K562 (cell line): ENCODE results near the gene FAM193A. TPM values are rescaled to one million over a fixed set of nuclear protein-coding genes. Genes with fewer than 3 reads are reported as not detected.
A peak's percentile ranks its signal among the peaks of the same experiment; 100 is the strongest.

ENCODE experiments used
- ATF1 ChIP-seq, 2 experiments: fragments of 450-650 bp in 1 of 2; IDR thresholded peaks; 2 replicates each; pipeline ENCODE4 v1.6.1; 2016; ENCODE audit warnings: missing compliant biosample characterization in 1 of 2, missing genetic modification characterization in 1 of 2
- CC2D1A ChIP-seq: fragments of 450-650 bp; IDR thresholded peaks from 2 replicates; pipeline ENCODE4 v1.6.1; 2017; ENCODE audit warnings: mild to moderate bottlenecking
- CCNT2 ChIP-seq: IDR thresholded peaks from 2 replicates; pipeline ENCODE4 v1.6.1; 2011; ENCODE audit warnings: borderline replicate concordance, low read depth, mild to moderate bottlenecking, moderate library complexity, mixed read lengths, low read length; ENCODE audit not compliant: insufficient read length; ENCODE audit errors: extremely low read depth
- EGR1 ChIP-seq: fragments of 450-650 bp; conservative IDR thresholded peaks from 2 replicates; pipeline ENCODE4 v1.6.1; 2017; ENCODE audit warnings: mild to moderate bottlenecking
- EP400 ChIP-seq: fragments of 450-650 bp; IDR thresholded peaks from 2 replicates; pipeline ENCODE4 v1.6.1; 2017; ENCODE audit warnings: antibody characterized with exemption, mild to moderate bottlenecking, moderate library complexity
- FIP1L1 ChIP-seq: fragments of 200-400 bp; formaldehyde crosslinking; IDR thresholded peaks from 2 replicates; pipeline ENCODE4 v1.6.1; 2018; ENCODE audit warnings: mild to moderate bottlenecking, low read depth, low read length; ENCODE audit not compliant: poor library complexity, severe bottlenecking
- FOXJ3 ChIP-seq: sonication (generic); formaldehyde crosslinking; IDR thresholded peaks from 2 replicates; pipeline ENCODE4 v1.4.0; 2020; ENCODE audit warnings: mild to moderate bottlenecking, missing genetic modification reagents
- NFYB ChIP-seq: IDR thresholded peaks from 2 replicates; pipeline ENCODE4 v1.6.1; 2011; ENCODE audit warnings: mild to moderate bottlenecking, moderate library complexity; ENCODE audit not compliant: insufficient read length; ENCODE audit errors: extremely low read depth
- NR3C1 ChIP-seq: sonication (generic); formaldehyde crosslinking; IDR thresholded peaks from 2 replicates; pipeline ENCODE4 v1.8.1; 2022; ENCODE audit warnings: missing genetic modification reagents
- PCBP1 ChIP-seq: fragments of 200-400 bp; formaldehyde crosslinking; IDR thresholded peaks from 2 replicates; pipeline ENCODE4 v1.6.1; 2018; ENCODE audit warnings: mild to moderate bottlenecking, low read depth, low read length; ENCODE audit not compliant: poor library complexity, severe bottlenecking
- POU5F1 ChIP-seq: fragments of 150-350 bp; IDR thresholded peaks from 2 replicates; pipeline ENCODE4 v1.6.1; 2014; ENCODE audit warnings: borderline replicate concordance, low read length, low read depth, mild to moderate bottlenecking; ENCODE audit not compliant: partially characterized antibody
- SNIP1 ChIP-seq: fragments of 450-650 bp; IDR thresholded peaks from 2 replicates; pipeline ENCODE4 v1.7.1; 2017; ENCODE audit warnings: low read depth, mild to moderate bottlenecking
- THRAP3 ChIP-seq: fragments of 450-650 bp; IDR thresholded peaks from 2 replicates; pipeline ENCODE4 v1.6.1; 2016; ENCODE audit warnings: mild to moderate bottlenecking, inconsistent platforms, borderline replicate concordance
- UBTF ChIP-seq, 2 experiments: IDR thresholded peaks; 2 replicates each; pipeline ENCODE4 v1.6.1; 2012; ENCODE audit warnings: improper control_type of control experiment in 2 of 2, low read depth in 2 of 2, low read length in 2 of 2, borderline replicate concordance in 1 of 2
- ZNF282 ChIP-seq: sonication (generic); formaldehyde crosslinking; IDR thresholded peaks from 2 replicates; pipeline ENCODE4 v1.8.1; 2023; ENCODE audit warnings: missing genetic modification reagents
- ZNF507 ChIP-seq: conservative IDR thresholded peaks from 2 replicates; pipeline ENCODE4 v1.6.1; 2017; ENCODE audit warnings: missing genetic modification characterization, missing compliant biosample characterization
- ZNF592 ChIP-seq: fragments of 450-650 bp; IDR thresholded peaks from 2 replicates; pipeline ENCODE4 v1.6.1; 2017; ENCODE audit warnings: antibody characterized with exemption, mild to moderate bottlenecking
- ZNF766 ChIP-seq: fragments of 200-800 bp; sonication (Bioruptor generic); conservative IDR thresholded peaks from 2 replicates; pipeline ENCODE4 v1.6.1; 2016; ENCODE audit warnings: missing genetic modification characterization, missing compliant biosample characterization
- polyA plus RNA-seq, 8 experiments: library from polyadenylated mRNA; depleted of rRNA in 4 of 8; stranded (reverse) in 5 of 8; unstranded in 3 of 8; fragments of >200 nt; fragmentation: Nextera tagmentation in 2 of 8; fragmentation: Illumina TruSeq in 1 of 8; extraction: Ambion mirVana in 2 of 8; extraction: Trizol in 1 of 8; gene quantifications; 2 replicates each; pipeline versions ENCODE4 v1.2.1 to v1.2.3, GENCODE V29; 2011 to 2014; ENCODE audit warnings: inconsistent platforms in 1 of 8, missing spikeins in 1 of 8
- total RNA-seq, 7 experiments: library from RNA; depleted of rRNA in 6 of 7; stranded (reverse); fragments of >200 nt in 6 of 7; fragmentation: Illumina TruSeq in 2 of 7; extraction: Trizol in 2 of 7; gene quantifications; 2 replicates each; pipeline versions ENCODE4 v1.2.1 to v1.2.3, GENCODE V29; 2011 to 2021; ENCODE audit warnings: low replicate concordance in 1 of 7
- TF ChIP-seq, protein P1 (sequence below): conservative IDR thresholded peaks from 2 replicates; pipeline ENCODE4 v1.6.1; 2011; ENCODE audit warnings: low read depth, mild to moderate bottlenecking, low read length; ENCODE audit not compliant: control insufficient read depth

The FAM193A gene
- total and polyA plus RNA-seq, 9 of the 15 experiments (the other 6 are each of a cell fraction or from before 2014, with no cell fraction given) = 0.46 to 24.6 (median 9.6) TPM

GRCh38 chr4:2537011-2537830 is 774 bp downstream of the FAM193A start (continued):
- TF ChIP-seq, protein P1, sequence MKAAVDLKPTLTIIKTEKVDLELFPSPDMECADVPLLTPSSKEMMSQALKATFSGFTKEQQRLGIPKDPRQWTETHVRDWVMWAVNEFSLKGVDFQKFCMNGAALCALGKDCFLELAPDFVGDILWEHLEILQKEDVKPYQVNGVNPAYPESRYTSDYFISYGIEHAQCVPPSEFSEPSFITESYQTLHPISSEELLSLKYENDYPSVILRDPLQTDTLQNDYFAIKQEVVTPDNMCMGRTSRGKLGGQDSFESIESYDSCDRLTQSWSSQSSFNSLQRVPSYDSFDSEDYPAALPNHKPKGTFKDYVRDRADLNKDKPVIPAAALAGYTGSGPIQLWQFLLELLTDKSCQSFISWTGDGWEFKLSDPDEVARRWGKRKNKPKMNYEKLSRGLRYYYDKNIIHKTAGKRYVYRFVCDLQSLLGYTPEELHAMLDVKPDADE = 0 out of 2 replicates have a peak, but pooled peaks have one; percentile 44
- TF ChIP-seq ZNF766 (no peak), ATF1 (CRISPR knock-in tag; IDR thresholded peaks at IDR 0.05) (no peak), ATF1 (tag; IDR thresholded peaks at IDR 0.05) (peak; percentile 47; the same call in 1 of the 2 replicates), NFYB (no peak), SNIP1 (no peak), UBTF (IDR thresholded peaks at IDR 0.05; ENCODE audit: borderline replicate concordance in 1 of 2, low read depth in 2 of 2, low read length in 2 of 2) (peak; percentile 85 to 88; a peak in 2 of 4 replicates), CC2D1A (no peak), FIP1L1 (peak; percentile 87), PCBP1 (peak; percentile 36), ZNF282 (CRISPR knock-in tag) (peak; percentile 68; the same call in 1 of the 2 replicates), FOXJ3 (CRISPR knock-in tag) (no peak), ZNF507 (tag) (no peak), POU5F1 (no peak), NR3C1 (CRISPR knock-in tag) (peak; percentile 71; the same call in 1 of the 2 replicates), EGR1 (peak; percentile 27; the same call in 1 of the 2 replicates), CCNT2 (peak; percentile 38), ZNF592 (no peak), EP400 (no peak), THRAP3 (no peak)
